Panc1 (cell line): Measurements from ENCODE around the gene SLC8B1. TPM values are rescaled to one million over a fixed set of nuclear protein-coding genes. Genes with fewer than 3 reads are reported as not detected.

Experiments
- ATAC-seq: fragments of 200-7000 bp; cut with Tn5 transposase; 2 replicates; pipeline ENCODE4 v1.9.1; 2020; ENCODE audit warnings: mild to moderate bottlenecking, moderate library complexity
- BruUV-seq: library from RNA; stranded (reverse); fragments of 400-500 nt; replicated peaks from 2 replicates; lab custom pipeline; 2021; lab: Mats Ljungman, UMichigan
- CTCF ChIA-PET: fragments of 300-600 bp; sonication (Branson Sonifier 250); formaldehyde crosslinking; loops from one replicate; lab custom pipeline; 2022; ENCODE audit warnings: antibody characterized with exemption; lab: Charles Lee
- POLR2A ChIA-PET: fragments of 300-600 bp; sonication (Branson Sonifier 250); formaldehyde crosslinking; loops from one replicate; lab custom pipeline; 2022; ENCODE audit warnings: antibody characterized with exemption; lab: Charles Lee
- DNase-seq: peaks from one replicate; pipeline ENCODE4 v3.0.0-alpha.2; 2010; ENCODE audit warnings: low read depth, low spot score
- H3K27ac ChIP-seq: 2 replicates; pipeline ENCODE4 v1.5.1; 2011; ENCODE audit warnings: mild to moderate bottlenecking, low read length, inconsistent platforms
- H3K27me3 ChIP-seq: fragments of 200-500 bp; sonication (Bioruptor generic); 2 replicates; pipeline ENCODE4 v1.6.0; 2014; ENCODE audit warnings: low read length, inconsistent platforms; ENCODE audit not compliant: control insufficient read depth, insufficient read depth
- H3K36me3 ChIP-seq: fragments of 200-500 bp; sonication (Bioruptor generic); 2 replicates; pipeline ENCODE4 v1.5.1; 2014; ENCODE audit warnings: inconsistent platforms, mild to moderate bottlenecking, low read length, moderate library complexity; ENCODE audit not compliant: control insufficient read depth, insufficient read depth
- H3K4me1 ChIP-seq: 2 replicates; pipeline ENCODE4 v1.5.1; 2011; ENCODE audit warnings: inconsistent platforms, mild to moderate bottlenecking, low read length, moderate library complexity; ENCODE audit not compliant: control insufficient read depth, insufficient read depth
- H3K4me3 ChIP-seq, 2 experiments: 2 replicates each; pipeline ENCODE4 v1.5.1; 2011 to 2012; ENCODE audit warnings: low read depth in 2 of 2, low read length in 2 of 2, mild to moderate bottlenecking in 2 of 2, inconsistent platforms in 1 of 2, moderate library complexity in 1 of 2
- H3K9me3 ChIP-seq: fragments of 200-500 bp; sonication (Bioruptor generic); 2 replicates; pipeline ENCODE4 v1.5.1; 2014; ENCODE audit warnings: low read depth, mild to moderate bottlenecking, inconsistent platforms, low read length, moderate library complexity; ENCODE audit not compliant: control insufficient read depth, insufficient read depth
- CTCF ChIP-seq: fragments of 450-650 bp; IDR thresholded peaks from 2 replicates; pipeline ENCODE4 v1.5.1; 2017; ENCODE audit warnings: mild to moderate bottlenecking
- POLR2AphosphoS5 ChIP-seq: IDR thresholded peaks from 2 replicates; pipeline ENCODE4 v1.6.1; 2012; ENCODE audit warnings: mild to moderate bottlenecking, low read depth, low read length, moderate library complexity
- REST ChIP-seq, 2 experiments: IDR thresholded peaks; 2 replicates each; pipeline ENCODE4 v1.6.1; 2011 to 2012; ENCODE audit warnings: low read depth in 2 of 2, control low read depth in 1 of 2, low read length in 1 of 2, mild to moderate bottlenecking in 1 of 2, moderate library complexity in 1 of 2; ENCODE audit not compliant: insufficient read depth in 1 of 2
- SIN3A ChIP-seq: IDR thresholded peaks from 2 replicates; pipeline ENCODE4 v1.6.1; 2012; ENCODE audit warnings: low read depth, mild to moderate bottlenecking, low read length, moderate library complexity, borderline replicate concordance; ENCODE audit not compliant: insufficient read depth
- TCF7L2 ChIP-seq: IDR thresholded peaks from 2 replicates; pipeline ENCODE4 v1.6.1; 2011; ENCODE audit warnings: mild to moderate bottlenecking, low read depth, low read length, inconsistent platforms
- in situ Hi-C: cut with HindIII; loops from 2 replicates; pipeline ENCODE4 v1.10.0; 2016; ENCODE audit warnings: low sequenced_read_pairs, low pct_unique_long_range_greater_than_20kb
- intact Hi-C: fragments of 100-400 bp; cut with micrococcal nuclease; formaldehyde crosslinking; loops from one replicate; pipeline ENCODE4 v1.10.0; 2022; ENCODE audit not compliant: unreplicated experiment
- total RNA-seq: library from RNA; stranded (reverse); gene quantifications from one replicate; pipeline ENCODE4 v1.2.1, GENCODE V29; 2021; ENCODE audit not compliant: unreplicated experiment

Gene SLC8B1
- total RNA-seq, 1 experiment from 2014 or later: 26.7 TPM

- intact Hi-C loops (no loop called here), in situ Hi-C loops (no loop called here)
- no TSS peak for BruUV-seq
- DNase-seq: no peak
- ChIA-PET CTCF (no interaction called here), POLR2A (no interaction called here)
- H3K9me3 ChIP-seq: no peaks in the 10 kb centered on the region
- H3K27ac ChIP-seq: no peak overlapping the region
- no peaks in the 10 kb centered on the region for H3K36me3 ChIP-seq
- ATAC-seq: no peak
- TF ChIP-seq REST (IDR thresholded peaks at IDR 0.05; ENCODE audit: insufficient read depth in 1 of 2, low read depth in 2 of 2, low read length in 1 of 2) (no peak), CTCF (no peak), SIN3A (no peak), TCF7L2 (no peak), POLR2AphosphoS5 (no peak)
- H3K4me3 ChIP-seq: no peak overlapping the region
- H3K27me3 ChIP-seq: no peaks in the 10 kb centered on the region
- no peaks in the 10 kb centered on the region for H3K4me1 ChIP-seq
Measured at GRCh38 chr12:113290506-113290905, 44.4 kb downstream of the SLC8B1 start.

GRCh38 chr12:113289361-113289760 lies 45.5 kb downstream of the SLC8B1 start:
- no peak overlapping the region for H3K4me3 ChIP-seq
- intact Hi-C loops: no loop called here
- no peak for TF ChIP-seq SIN3A
- TF ChIP-seq POLR2AphosphoS5: no peak
- no peak for TF ChIP-seq TCF7L2
- TF ChIP-seq REST (IDR thresholded peaks at IDR 0.05; ENCODE audit: insufficient read depth in 1 of 2, low read depth in 2 of 2, low read length in 1 of 2): no peak
- no peak for TF ChIP-seq CTCF
- no peaks in the 10 kb centered on the region for H3K9me3 ChIP-seq
- no peaks in the 10 kb centered on the region for H3K4me1 ChIP-seq
- CTCF ChIA-PET: no interaction called here
- POLR2A ChIA-PET: no interaction called here
- no peaks in the 10 kb centered on the region for H3K27me3 ChIP-seq
- no TSS peak for BruUV-seq
- ATAC-seq (no peak), DNase-seq (no peak)
- in situ Hi-C loops: no loop called here
- no peaks in the 10 kb centered on the region for H3K36me3 ChIP-seq
- no peak overlapping the region for H3K27ac ChIP-seq
